Astrocyte (in vitro differentiated cells and primary cell): Measurements from ENCODE around the gene LRMDA. TPM values are rescaled to one million over a fixed set of nuclear protein-coding genes. Genes with fewer than 3 reads are reported as not detected.
A peak's percentile ranks its signal among the peaks of the same experiment; 100 is the strongest.

ENCODE experiments used
- DNase-seq: peaks from one replicate; pipeline ENCODE4 v3.0.0-alpha.2; 2010; ENCODE audit warnings: low read depth
- FAIRE-seq: peaks from 2 replicates; lab custom pipeline; 2011; peaks lifted over from hg19 to GRCh38; lab: Jason Lieb, UNC
- H2AFZ ChIP-seq: 2 replicates; pipeline ENCODE4 v1.6.0; 2012; ENCODE audit warnings: low read depth, low read length, inconsistent platforms
- H3K27ac ChIP-seq: 2 replicates; pipeline ENCODE4 v1.5.1; 2011; ENCODE audit warnings: low read depth, low read length, inconsistent platforms
- H3K27me3 ChIP-seq: 2 replicates; pipeline ENCODE4 v1.6.0; 2011; ENCODE audit warnings: low read length, inconsistent platforms; ENCODE audit not compliant: insufficient read depth
- H3K36me3 ChIP-seq: 2 replicates; pipeline ENCODE4 v1.5.1; 2011; ENCODE audit warnings: low read length, inconsistent platforms; ENCODE audit not compliant: insufficient read depth
- H3K4me1 ChIP-seq: 2 replicates; pipeline ENCODE4 v1.5.1; 2011; ENCODE audit warnings: low read length, inconsistent platforms; ENCODE audit not compliant: insufficient read depth
- H3K4me2 ChIP-seq: 2 replicates; pipeline ENCODE4 v1.6.0; 2012; ENCODE audit warnings: low read length, inconsistent platforms
- H3K4me3 ChIP-seq: 2 replicates; pipeline ENCODE4 v1.5.1; 2011; ENCODE audit warnings: low read depth, mild to moderate bottlenecking, low read length, inconsistent platforms; ENCODE audit not compliant: insufficient read depth
- H3K79me2 ChIP-seq: 2 replicates; pipeline ENCODE4 v1.6.0; 2012; ENCODE audit warnings: mild to moderate bottlenecking, low read length, inconsistent platforms; ENCODE audit not compliant: insufficient read depth
- H3K9ac ChIP-seq: 2 replicates; pipeline ENCODE4 v1.6.0; 2012; ENCODE audit warnings: mild to moderate bottlenecking, low read length, inconsistent platforms
- H3K9me3 ChIP-seq: 2 replicates; pipeline ENCODE4 v1.5.1; 2012; ENCODE audit warnings: low read depth, mild to moderate bottlenecking, low read length, inconsistent platforms; ENCODE audit not compliant: insufficient read depth
- H4K20me1 ChIP-seq: 2 replicates; pipeline ENCODE4 v1.6.0; 2012; ENCODE audit warnings: low read length, inconsistent platforms; ENCODE audit not compliant: insufficient read depth
- H3K27ac Mint-ChIP-seq: one replicate; pipeline ENCODE4 v1.8.0; 2021; ENCODE audit warnings: mild to moderate bottlenecking, mixed read lengths; ENCODE audit not compliant: unreplicated experiment
- H3K27me3 Mint-ChIP-seq: one replicate; pipeline ENCODE4 v1.8.0; 2021; ENCODE audit warnings: low read depth, mixed read lengths; ENCODE audit not compliant: unreplicated experiment
- H3K36me3 Mint-ChIP-seq: one replicate; pipeline ENCODE4 v1.8.0; 2021; ENCODE audit warnings: low read depth, mixed read lengths; ENCODE audit not compliant: unreplicated experiment
- H3K4me1 Mint-ChIP-seq: one replicate; pipeline ENCODE4 v1.8.0; 2021; ENCODE audit warnings: low read depth, mixed read lengths; ENCODE audit not compliant: unreplicated experiment
- H3K4me3 Mint-ChIP-seq: one replicate; pipeline ENCODE4 v1.8.0; 2021; ENCODE audit warnings: mild to moderate bottlenecking, moderate library complexity, mixed read lengths; ENCODE audit not compliant: unreplicated experiment
- H3K9me3 Mint-ChIP-seq: one replicate; pipeline ENCODE4 v1.8.0; 2021; ENCODE audit warnings: mild to moderate bottlenecking, mixed read lengths; ENCODE audit not compliant: unreplicated experiment
- CTCF ChIP-seq: IDR thresholded peaks from 2 replicates; pipeline ENCODE4 v1.5.1; 2011; ENCODE audit warnings: low read depth, mild to moderate bottlenecking, inconsistent platforms, low read length, moderate library complexity; ENCODE audit not compliant: insufficient read depth
- EZH2 ChIP-seq: IDR thresholded peaks from 2 replicates; pipeline ENCODE4 v1.6.1; 2012; ENCODE audit warnings: mild to moderate bottlenecking, low read length, inconsistent platforms; ENCODE audit not compliant: insufficient read depth
- total RNA-seq: library from RNA; stranded (reverse); gene quantifications from 2 replicates; pipeline ENCODE4 v1.2.1, GENCODE V29; 2021

Gene LRMDA
- total RNA-seq, 1 donor from 2014 or later: 2.7 TPM

- Histone ChIP-seq H3K79me2 (no peaks in the 10 kb centered on the region), H3K36me3 (no peaks in the 10 kb centered on the region), H4K20me1 (no peaks in the 10 kb centered on the region), H3K4me2 (no peak overlapping the region), H3K27ac (no peak overlapping the region), H2AFZ (no peak overlapping the region), H3K4me3 (no peak overlapping the region), H3K27me3 (no peaks in the 10 kb centered on the region), H3K9me3 (no peaks in the 10 kb centered on the region), H3K4me1 (peaks cover 4% of the 10 kb centered on the region), H3K9ac (no peak overlapping the region)
- H3K4me1 Mint-ChIP-seq: peaks cover 15% of the 10 kb centered on the region
- no peak overlapping the region for H3K4me3 Mint-ChIP-seq
- H3K36me3 Mint-ChIP-seq: no peaks in the 10 kb centered on the region
- DNase-seq: no peak
- no peak overlapping the region for H3K27ac Mint-ChIP-seq
- peaks cover under 1% of the 10 kb centered on the region for H3K27me3 Mint-ChIP-seq
- TF ChIP-seq CTCF (no peak), EZH2 (no peak)
- H3K9me3 Mint-ChIP-seq: peaks cover 6% of the 10 kb centered on the region
- no peak for FAIRE-seq
Measured at GRCh38 chr10:76205361-76205760, 773.9 kb downstream of the LRMDA start.

DNA sequence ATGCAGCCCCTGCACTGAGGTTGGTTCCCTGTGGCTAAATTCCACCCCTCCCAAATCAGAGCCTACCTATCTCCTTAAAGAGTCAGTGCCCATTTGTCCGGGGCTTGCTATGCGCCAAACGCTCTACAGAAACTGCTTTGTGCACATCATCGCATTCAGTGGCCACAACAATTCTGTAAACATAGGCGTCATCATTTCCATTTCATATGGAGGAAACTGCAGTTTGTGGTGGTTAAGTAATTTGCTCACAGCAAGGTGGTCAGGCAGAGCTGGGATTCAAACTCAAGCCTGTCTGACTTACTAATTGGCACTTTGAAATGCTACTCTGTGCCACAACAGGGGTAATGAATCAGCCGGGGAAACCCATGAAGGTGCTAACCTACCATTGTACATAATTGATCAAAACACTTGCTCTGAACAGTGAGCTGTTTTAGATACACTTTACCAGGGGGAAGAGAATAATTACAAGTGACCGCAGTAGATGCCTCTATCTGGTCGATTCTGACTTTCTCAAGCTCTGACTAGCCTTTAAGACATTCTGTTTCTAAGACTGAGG is 775.5 kb downstream of the LRMDA start:
- Histone ChIP-seq H3K79me2 (no peaks in the 10 kb centered on the region), H3K4me3 (no peak overlapping the region), H4K20me1 (no peaks in the 10 kb centered on the region), H3K27ac (no peak overlapping the region), H3K9ac (no peak overlapping the region), H2AFZ (no peak overlapping the region), H3K36me3 (no peaks in the 10 kb centered on the region), H3K4me2 (no peak overlapping the region), H3K9me3 (no peaks in the 10 kb centered on the region), H3K4me1 (peaks cover 4% of the 10 kb centered on the region), H3K27me3 (no peaks in the 10 kb centered on the region)
- H3K4me1 Mint-ChIP-seq: peaks cover 19% of the 10 kb centered on the region
- DNase-seq (no peak), FAIRE-seq (no peak)
- H3K27ac Mint-ChIP-seq: no peak overlapping the region
- no peak overlapping the region for H3K4me3 Mint-ChIP-seq
- no peak for TF ChIP-seq EZH2
- no peak for TF ChIP-seq CTCF
- no peaks in the 10 kb centered on the region for H3K36me3 Mint-ChIP-seq
- H3K9me3 Mint-ChIP-seq: peaks cover 6% of the 10 kb centered on the region
- H3K27me3 Mint-ChIP-seq: peaks cover 2% of the 10 kb centered on the region

DNA sequence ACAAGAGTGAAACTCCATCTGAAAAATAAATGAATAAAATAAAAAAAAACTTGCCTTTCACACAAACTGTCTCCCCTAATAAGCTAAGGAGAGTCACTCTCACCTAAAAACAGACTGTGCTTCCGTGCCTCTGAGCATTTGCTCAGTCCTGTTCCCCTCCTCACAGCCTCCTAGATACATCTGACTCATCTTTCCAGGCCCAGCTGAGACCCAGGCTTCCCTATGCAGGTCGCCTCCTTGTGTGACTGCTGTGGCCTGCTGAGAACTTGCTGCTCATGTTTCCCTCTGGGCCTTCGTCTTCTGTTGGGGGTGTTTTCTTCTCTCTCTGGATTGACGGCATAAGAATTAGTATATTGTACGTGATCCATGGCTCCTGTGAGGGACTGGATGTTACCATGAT is 777.7 kb downstream of the LRMDA start:
- H3K4me1 Mint-ChIP-seq: peaks cover 12% of the 10 kb centered on the region
- TF ChIP-seq EZH2: no peak
- TF ChIP-seq CTCF: no peak
- H3K9me3 Mint-ChIP-seq: peaks cover 6% of the 10 kb centered on the region
- Histone ChIP-seq H3K9me3 (no peaks in the 10 kb centered on the region), H3K36me3 (no peaks in the 10 kb centered on the region), H3K79me2 (no peaks in the 10 kb centered on the region), H3K4me2 (no peak overlapping the region), H3K4me3 (no peak overlapping the region), H4K20me1 (no peaks in the 10 kb centered on the region), H3K4me1 (peaks cover 4% of the 10 kb centered on the region), H3K27me3 (no peaks in the 10 kb centered on the region), H3K9ac (no peak overlapping the region), H3K27ac (no peak overlapping the region), H2AFZ (no peak overlapping the region)
- peaks cover 2% of the 10 kb centered on the region for H3K27me3 Mint-ChIP-seq
- DNase-seq: no peak
- no peaks in the 10 kb centered on the region for H3K36me3 Mint-ChIP-seq
- H3K27ac Mint-ChIP-seq: peak overlapping the region; percentile 70
- no peak for FAIRE-seq
- H3K4me3 Mint-ChIP-seq: no peak overlapping the region
